ACC112 (cell line): ENCODE results near the gene DYNC1I1.

Experiments used
- H2AFZ ChIP-seq: fragments of 200-600 bp; sonication (generic); one replicate; pipeline ENCODE4 v1.6.0; 2017; ENCODE audit warnings: antibody characterized with exemption, low read length; ENCODE audit not compliant: unreplicated experiment
- H3K27ac ChIP-seq: fragments of 200-600 bp; sonication (generic); 2 replicates; pipeline ENCODE4 v1.5.1; 2014; ENCODE audit warnings: low read depth, mild to moderate bottlenecking, antibody characterized with exemption, low read length, moderate library complexity
- H3K27me3 ChIP-seq: fragments of 200-600 bp; sonication (generic); 2 replicates; pipeline ENCODE4 v1.6.1; 2014; ENCODE audit warnings: mild to moderate bottlenecking, antibody characterized with exemption, low read length, moderate library complexity, mixed read lengths; ENCODE audit not compliant: insufficient read depth
- H3K36me3 ChIP-seq: fragments of 200-600 bp; sonication (generic); 2 replicates; pipeline ENCODE4 v1.6.1; 2016; ENCODE audit warnings: mild to moderate bottlenecking, antibody characterized with exemption, low read length, moderate library complexity, mixed read lengths; ENCODE audit not compliant: insufficient read depth
- H3K4me1 ChIP-seq: fragments of 200-600 bp; sonication (generic); one replicate; pipeline ENCODE4 v1.6.1; 2016; ENCODE audit warnings: low read length, mixed read lengths; ENCODE audit not compliant: insufficient read depth, unreplicated experiment, control insufficient read depth
- H3K4me3 ChIP-seq: fragments of 200-600 bp; sonication (generic); 2 replicates; pipeline ENCODE4 v1.5.1; 2014; ENCODE audit warnings: mild to moderate bottlenecking, low read depth, low read length
- H3K79me2 ChIP-seq: fragments of 200-600 bp; sonication (generic); one replicate; pipeline ENCODE4 v1.6.0; 2016; ENCODE audit warnings: low read length; ENCODE audit not compliant: control insufficient read depth, unreplicated experiment, insufficient read depth

The DYNC1I1 gene

GRCh38 chr7:95758187-95758586, 14.2 kb upstream of the DYNC1I1 start:
- Histone ChIP-seq H3K27me3 (peaks cover 24% of the 10 kb centered on the region), H3K27ac (no peak overlapping the region), H3K4me1 (peaks cover 7% of the 10 kb centered on the region), H2AFZ (no peak overlapping the region), H3K79me2 (no peaks in the 10 kb centered on the region), H3K4me3 (no peak overlapping the region), H3K36me3 (no peaks in the 10 kb centered on the region)

GRCh38 chr7:95766086-95766485, 6.3 kb upstream of the DYNC1I1 start:
- Histone ChIP-seq H3K27me3 (peaks cover 6% of the 10 kb centered on the region; the same call in 1 of the 2 replicates), H3K4me3 (no peak overlapping the region), H3K79me2 (no peaks in the 10 kb centered on the region), H2AFZ (no peak overlapping the region), H3K36me3 (no peaks in the 10 kb centered on the region), H3K4me1 (no peaks in the 10 kb centered on the region), H3K27ac (no peak overlapping the region)

GRCh38 chr7:95766657-95767056, 5.7 kb upstream of the DYNC1I1 start:
- H3K36me3 ChIP-seq: no peaks in the 10 kb centered on the region
- no peaks in the 10 kb centered on the region for H3K79me2 ChIP-seq
- H3K27me3 ChIP-seq: peaks cover under 1% of the 10 kb centered on the region; the same call in 1 of the 2 replicates
- H3K27ac ChIP-seq: no peak overlapping the region
- H3K4me3 ChIP-seq: no peak overlapping the region
- H2AFZ ChIP-seq: no peak overlapping the region
- H3K4me1 ChIP-seq: no peaks in the 10 kb centered on the region

- Histone ChIP-seq H3K27me3 (no peaks in the 10 kb centered on the region), H3K79me2 (no peaks in the 10 kb centered on the region), H2AFZ (peak overlapping the region; percentile 43), H3K36me3 (no peaks in the 10 kb centered on the region), H3K4me3 (peak overlapping the region; percentile 86), H3K27ac (no peak overlapping the region), H3K4me1 (no peaks in the 10 kb centered on the region)
These were observed 622 bp downstream of the DYNC1I1 start for GRCh38 chr7:95772771-95773581.

GRCh38 chr7:95776561-95777185, 4.3 kb downstream of the DYNC1I1 start:
- no peak overlapping the region for H3K27ac ChIP-seq
- no peaks in the 10 kb centered on the region for H3K27me3 ChIP-seq
- H3K36me3 ChIP-seq: no peaks in the 10 kb centered on the region
- no peak overlapping the region for H3K4me3 ChIP-seq
- no peak overlapping the region for H2AFZ ChIP-seq
- H3K79me2 ChIP-seq: no peaks in the 10 kb centered on the region
- no peaks in the 10 kb centered on the region for H3K4me1 ChIP-seq

GRCh38 chr7:95777269-95777668, 4.9 kb downstream of the DYNC1I1 start:
- Histone ChIP-seq H2AFZ (no peak overlapping the region), H3K4me3 (no peak overlapping the region), H3K27ac (no peak overlapping the region), H3K79me2 (no peaks in the 10 kb centered on the region), H3K27me3 (no peaks in the 10 kb centered on the region), H3K4me1 (no peaks in the 10 kb centered on the region), H3K36me3 (no peaks in the 10 kb centered on the region)

- H3K4me3 ChIP-seq: no peak overlapping the region
- no peaks in the 10 kb centered on the region for H3K79me2 ChIP-seq
- no peak overlapping the region for H3K27ac ChIP-seq
- H2AFZ ChIP-seq: no peak overlapping the region
- no peaks in the 10 kb centered on the region for H3K4me1 ChIP-seq
- H3K27me3 ChIP-seq: 0 out of 2 replicates have a peak, but pooled peaks cover 6% of the 10 kb centered on the region
- no peaks in the 10 kb centered on the region for H3K36me3 ChIP-seq
These were observed 8.3 kb downstream of the DYNC1I1 start for GRCh38 chr7:95780665-95781064.

GRCh38 chr7:95781961-95782586, 9.7 kb downstream of the DYNC1I1 start:
- H2AFZ ChIP-seq: no peak overlapping the region
- H3K4me1 ChIP-seq: no peaks in the 10 kb centered on the region
- no peak overlapping the region for H3K4me3 ChIP-seq
- H3K79me2 ChIP-seq: no peaks in the 10 kb centered on the region
- H3K36me3 ChIP-seq: no peaks in the 10 kb centered on the region
- H3K27me3 ChIP-seq: peaks cover 18% of the 10 kb centered on the region
- no peak overlapping the region for H3K27ac ChIP-seq

GRCh38 chr7:95784796-95785195, 12.4 kb downstream of the DYNC1I1 start:
- Histone ChIP-seq H3K36me3 (no peaks in the 10 kb centered on the region), H3K27ac (no peak overlapping the region), H3K27me3 (peaks cover 29% of the 10 kb centered on the region), H2AFZ (no peak overlapping the region), H3K4me3 (no peak overlapping the region), H3K4me1 (no peaks in the 10 kb centered on the region), H3K79me2 (no peaks in the 10 kb centered on the region)

GRCh38 chr7:95788258-95788657, 15.9 kb downstream of the DYNC1I1 start:
- Histone ChIP-seq H3K4me1 (no peaks in the 10 kb centered on the region), H2AFZ (no peak overlapping the region), H3K79me2 (no peaks in the 10 kb centered on the region), H3K27me3 (peaks cover 33% of the 10 kb centered on the region), H3K4me3 (no peak overlapping the region), H3K27ac (no peak overlapping the region), H3K36me3 (no peaks in the 10 kb centered on the region)
